ENCODE data around the gene TMCC1. TPM values are rescaled to one million over a fixed set of nuclear protein-coding genes. Genes with fewer than 3 reads are reported as not detected.

TMCC1 gene
- total RNA-seq, 1 experiment from 2014 or later: 7.9 TPM

DNA sequence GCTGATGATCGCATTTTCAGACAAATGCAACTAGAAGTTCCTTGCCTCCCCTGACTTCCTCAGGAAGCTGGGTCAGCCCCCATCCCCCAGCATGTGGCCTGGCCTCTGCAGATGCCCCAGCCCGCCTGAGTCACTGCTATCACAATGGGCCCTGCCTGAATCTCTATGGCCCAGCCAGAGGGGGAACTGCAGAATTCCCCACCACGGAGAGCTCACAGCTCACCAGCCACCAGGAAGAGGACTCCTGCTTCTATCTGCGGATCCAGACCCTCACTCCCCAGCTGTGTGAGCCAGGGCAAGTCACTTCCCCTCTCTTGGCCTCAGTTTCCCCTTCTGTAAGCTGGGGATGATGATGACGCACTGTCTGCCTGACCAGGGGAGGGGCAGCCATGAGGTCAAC lies 293.9 kb downstream of the TMCC1 start:
- Histone ChIP-seq H3K4me3 (no peak overlapping the region), H3K27me3 (replicated peaks) (no peaks in the 10 kb centered on the region), H3K4me1 (replicated peaks) (peaks cover 79% of the 10 kb centered on the region), H3K36me3 (peaks cover 34% of the 10 kb centered on the region), H3K9me3 (replicated peaks) (no peaks in the 10 kb centered on the region), H3K27ac (peak overlapping the region; percentile 36)
- peak; percentile 83 to 94 for DNase-seq (ENCODE audit: low read depth in 1 of 2, low spot score in 2 of 2)

DNA sequence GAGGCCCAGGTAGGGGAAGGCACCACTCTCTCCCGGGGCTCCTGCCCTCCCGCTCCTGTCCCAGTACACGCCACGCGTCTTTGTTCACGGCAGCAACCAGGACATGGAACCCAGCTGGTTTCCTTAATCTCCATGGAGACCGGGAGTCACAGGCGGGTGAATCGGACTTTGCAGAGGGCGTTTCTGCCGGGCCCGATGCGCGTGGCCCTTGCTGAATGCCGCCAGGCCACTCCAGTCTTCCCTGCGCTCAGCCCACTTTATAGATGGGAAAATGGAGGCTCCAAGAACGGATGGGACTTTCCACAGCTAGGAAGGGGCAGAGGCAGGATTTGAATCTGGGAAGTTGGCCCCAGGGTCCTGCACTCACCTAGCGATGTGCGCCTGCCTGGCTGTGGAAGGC lies 294.4 kb downstream of the TMCC1 start:
- H3K27ac ChIP-seq: peak overlapping the region; percentile 36
- DNase-seq (ENCODE audit: low read depth in 1 of 2, low spot score in 2 of 2): no peak

DNA sequence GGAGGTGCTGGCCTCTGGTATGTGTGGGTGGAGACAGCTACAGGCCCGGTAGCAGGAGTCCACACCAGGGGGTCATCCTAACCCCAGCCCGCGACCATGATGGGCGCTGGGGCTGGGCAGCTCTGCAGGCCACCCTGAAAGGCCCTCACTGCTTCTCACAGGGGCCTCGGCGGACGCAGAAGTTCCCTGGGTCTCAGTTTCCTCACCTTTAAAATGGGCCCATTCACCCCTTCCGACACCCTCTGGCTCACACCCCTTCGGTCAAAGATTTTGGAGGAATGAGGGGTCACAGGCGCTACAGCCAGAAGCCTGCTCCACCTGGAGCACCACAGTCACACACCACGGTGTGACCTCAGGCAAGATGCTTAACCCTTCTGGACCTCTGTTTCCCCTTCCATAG lies 295.0 kb downstream of the TMCC1 start:
- Histone ChIP-seq H3K27me3 (replicated peaks) (no peaks in the 10 kb centered on the region), H3K4me1 (replicated peaks) (peaks cover 68% of the 10 kb centered on the region), H3K27ac (0 out of 2 replicates have a peak overlapping the region, but pooled peaks have one; percentile 3), H3K9me3 (replicated peaks) (no peaks in the 10 kb centered on the region), H3K4me3 (no peak overlapping the region), H3K36me3 (peaks cover 35% of the 10 kb centered on the region)
- DNase-seq (ENCODE audit: low read depth in 1 of 2, low spot score in 2 of 2): no peak

More for the DNA sequence above, 294.4 kb downstream of the TMCC1 start:
- no peaks in the 10 kb centered on the region for H3K27me3 ChIP-seq (replicated peaks)
- H3K36me3 ChIP-seq: peaks cover 31% of the 10 kb centered on the region
- H3K4me3 ChIP-seq: no peak overlapping the region
- no peaks in the 10 kb centered on the region for H3K9me3 ChIP-seq (replicated peaks)
- peaks cover 74% of the 10 kb centered on the region for H3K4me1 ChIP-seq (replicated peaks)

DNA sequence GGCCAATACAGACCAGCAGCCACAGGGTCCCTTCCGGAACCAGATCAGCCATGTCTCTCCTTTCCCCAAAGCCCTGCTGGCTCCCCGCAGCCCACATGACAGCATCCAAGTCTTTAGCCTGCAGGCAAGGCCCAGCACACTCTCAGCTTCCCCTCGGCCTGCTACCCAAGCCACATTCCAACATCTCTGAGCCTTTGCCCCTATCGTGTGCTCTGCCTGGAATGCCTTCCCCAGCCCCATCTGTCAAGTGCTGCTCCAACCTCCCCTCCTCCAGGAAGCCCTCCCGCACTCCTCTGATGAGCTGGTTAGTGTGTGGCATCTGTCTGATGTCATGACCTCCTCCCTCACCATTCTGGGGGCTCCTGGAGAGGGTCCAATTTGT lies 295.5 kb downstream of the TMCC1 start:
- Histone ChIP-seq H3K4me3 (no peak overlapping the region), H3K36me3 (peaks cover 39% of the 10 kb centered on the region), H3K9me3 (replicated peaks) (no peaks in the 10 kb centered on the region), H3K27ac (peak overlapping the region; percentile 75), H3K4me1 (replicated peaks) (peaks cover 63% of the 10 kb centered on the region), H3K27me3 (replicated peaks) (no peaks in the 10 kb centered on the region)
- DNase-seq (ENCODE audit: low read depth in 1 of 2, low spot score in 2 of 2): no peak

Other genes with a start within 250 kb of the TMCC1 start
- gene TRH, start 81.0 kb upstream of the TMCC1 start, total RNA-seq (2014; rRNA removed; shearing (Covaris generic)): not detected in 2 replicates
- gene ALG1L2, start 188.1 kb upstream of the TMCC1 start, total RNA-seq (2014; rRNA removed; shearing (Covaris generic)): 1.8 TPM in 1 of 2 replicates, not detected in the other

Data from SJSA1 (cell line).